Measurements from ENCODE around the gene ELOVL3. TPM values are rescaled to one million over a fixed set of nuclear protein-coding genes. Genes with fewer than 3 reads are reported as not detected.

The ELOVL3 gene
- total RNA-seq, 1 donor from 2014 or later, result 0.48 TPM

DNA sequence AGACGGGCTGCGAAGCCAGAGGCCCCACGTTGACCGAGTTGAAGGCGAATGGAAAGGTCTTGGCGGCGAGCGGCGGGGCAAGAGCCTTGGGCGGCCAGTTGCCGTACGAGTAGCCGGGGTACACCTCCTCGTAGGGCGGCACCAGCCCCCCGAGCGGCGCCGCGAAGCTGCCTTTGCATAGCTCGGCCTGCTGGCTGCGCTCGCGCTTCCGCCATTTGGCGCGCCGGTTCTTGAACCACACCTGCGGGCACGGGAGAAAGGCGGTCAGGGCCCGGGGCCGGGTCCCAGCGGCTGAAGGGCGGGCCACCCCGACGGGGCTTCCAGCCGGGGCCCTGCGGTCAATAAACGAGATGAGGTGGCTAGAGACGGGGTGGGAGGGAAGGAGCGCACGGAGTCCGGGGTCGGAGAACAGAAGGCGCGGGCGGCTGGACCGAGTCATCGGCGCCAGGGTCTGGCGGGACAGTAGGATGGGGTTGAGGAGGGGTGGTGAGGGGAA lies 4.8 kb downstream of the ELOVL3 start:
- H2AFZ ChIP-seq (ENCODE audit: low read depth, low read length), result peak overlapping the region; percentile 83
- no peak for DNase-seq (ENCODE audit: low read depth)
- H3K36me3 ChIP-seq (ENCODE audit: insufficient read depth, low read length), result no peaks in the 10 kb centered on the region
- peaks cover 40% of the 10 kb centered on the region for H3K27me3 ChIP-seq (ENCODE audit: insufficient read depth, low read length)
- no peaks in the 10 kb centered on the region for H3K79me2 ChIP-seq (ENCODE audit: insufficient read depth, low read length)
- H3K27ac Mint-ChIP-seq (ENCODE audit: unreplicated experiment), result no peak overlapping the region
- no peaks in the 10 kb centered on the region for H3K9me3 ChIP-seq (ENCODE audit: insufficient read depth, low read depth, low read length)
- H3K4me3 ChIP-seq (ENCODE audit: insufficient read depth, low read depth, low read length), result peak overlapping the region; percentile 55
- H3K4me1 Mint-ChIP-seq (ENCODE audit: low read depth, unreplicated experiment), result peaks cover 12% of the 10 kb centered on the region
- no peak for FAIRE-seq
- no peaks in the 10 kb centered on the region for H3K36me3 Mint-ChIP-seq (ENCODE audit: low read depth, unreplicated experiment)
- H3K27ac ChIP-seq (ENCODE audit: low read depth, low read length), result no peak overlapping the region
- peaks cover 61% of the 10 kb centered on the region for H3K27me3 Mint-ChIP-seq (ENCODE audit: low read depth, unreplicated experiment)
- no peak overlapping the region for H3K9ac ChIP-seq (ENCODE audit: low read length)
- H3K4me1 ChIP-seq (ENCODE audit: insufficient read depth, low read length), result peaks cover 28% of the 10 kb centered on the region
- TF ChIP-seq CTCF (IDR thresholded peaks at IDR 0.05; ENCODE audit: insufficient read depth, low read depth, low read length) (no peak), EZH2 (IDR thresholded peaks at IDR 0.05; ENCODE audit: insufficient read depth, low read length) (peak; percentile 76)
- no peak overlapping the region for H3K4me3 Mint-ChIP-seq (ENCODE audit: unreplicated experiment)
- H3K4me2 ChIP-seq (ENCODE audit: low read length), result peak overlapping the region; percentile 82
- no peaks in the 10 kb centered on the region for H4K20me1 ChIP-seq (ENCODE audit: insufficient read depth, low read length)
- H3K9me3 Mint-ChIP-seq (ENCODE audit: unreplicated experiment), result no peaks in the 10 kb centered on the region

DNA sequence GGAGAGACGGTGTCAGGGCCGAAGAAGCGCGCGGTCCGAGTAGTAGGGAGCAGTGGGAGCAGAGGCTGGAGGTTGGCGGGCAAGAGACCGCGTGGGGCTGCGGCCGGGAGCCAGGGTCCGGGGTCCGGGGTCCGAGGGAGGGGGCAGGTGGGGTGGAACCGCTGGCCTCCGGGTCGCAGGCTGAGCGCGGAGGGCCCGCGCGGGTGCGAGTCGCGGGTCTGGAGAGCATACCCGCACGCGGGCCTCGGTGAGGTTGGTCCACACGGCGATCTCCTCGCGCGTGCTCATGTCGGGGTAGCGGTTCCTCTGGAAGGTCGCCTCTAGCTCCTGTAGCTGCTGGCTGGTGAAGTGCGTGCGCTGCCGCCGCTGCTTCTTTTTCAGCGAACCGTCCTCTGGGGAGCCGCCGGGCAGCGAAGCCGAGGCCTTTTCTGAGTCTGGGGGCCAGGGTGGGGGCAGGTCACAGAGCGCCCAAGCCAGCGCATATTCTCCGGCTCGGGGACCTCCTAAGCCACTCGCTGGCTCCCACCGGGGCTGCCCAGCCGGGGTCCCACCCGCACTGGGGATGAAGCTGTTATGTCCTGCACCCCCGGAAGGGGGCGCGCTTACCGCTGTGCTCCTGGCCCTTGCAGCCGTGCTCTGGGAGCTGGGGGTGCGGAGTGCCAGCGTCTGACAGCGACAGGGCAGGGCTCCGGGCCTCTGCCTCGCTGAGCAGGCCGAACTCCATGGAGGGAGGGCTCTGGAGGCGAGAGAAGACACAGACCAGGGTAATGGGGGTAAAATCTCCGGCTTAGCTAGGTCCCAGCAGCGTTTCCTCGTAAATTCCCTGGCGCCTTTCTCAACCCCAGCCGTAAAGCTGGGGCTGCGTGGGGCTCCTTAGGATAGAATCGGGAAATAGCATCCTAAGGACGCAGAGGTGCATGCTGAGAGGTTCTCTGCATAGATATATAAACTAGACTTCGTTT lies 5.5 kb downstream of the ELOVL3 start:
- H3K27me3 Mint-ChIP-seq (ENCODE audit: low read depth, unreplicated experiment), result peaks cover 64% of the 10 kb centered on the region
- no peaks in the 10 kb centered on the region for H3K9me3 Mint-ChIP-seq (ENCODE audit: unreplicated experiment)
- no peak overlapping the region for H3K27ac Mint-ChIP-seq (ENCODE audit: unreplicated experiment)
- H3K4me1 Mint-ChIP-seq (ENCODE audit: low read depth, unreplicated experiment), result peaks cover 10% of the 10 kb centered on the region
- H3K4me2 ChIP-seq (ENCODE audit: low read length), result peak overlapping the region; percentile 82
- H4K20me1 ChIP-seq (ENCODE audit: insufficient read depth, low read length), result no peaks in the 10 kb centered on the region
- H2AFZ ChIP-seq (ENCODE audit: low read depth, low read length), result peak overlapping the region; percentile 83
- no peak overlapping the region for H3K27ac ChIP-seq (ENCODE audit: low read depth, low read length)
- no peak for FAIRE-seq
- H3K36me3 Mint-ChIP-seq (ENCODE audit: low read depth, unreplicated experiment), result no peaks in the 10 kb centered on the region
- H3K4me3 Mint-ChIP-seq (ENCODE audit: unreplicated experiment), result no peak overlapping the region
- peak overlapping the region; percentile 55 for H3K4me3 ChIP-seq (ENCODE audit: insufficient read depth, low read depth, low read length)
- no peaks in the 10 kb centered on the region for H3K9me3 ChIP-seq (ENCODE audit: insufficient read depth, low read depth, low read length)
- no peaks in the 10 kb centered on the region for H3K79me2 ChIP-seq (ENCODE audit: insufficient read depth, low read length)
- peaks cover 23% of the 10 kb centered on the region for H3K4me1 ChIP-seq (ENCODE audit: insufficient read depth, low read length)
- no peak for TF ChIP-seq EZH2 (IDR thresholded peaks at IDR 0.05; ENCODE audit: insufficient read depth, low read length)
- TF ChIP-seq CTCF (IDR thresholded peaks at IDR 0.05; ENCODE audit: insufficient read depth, low read depth, low read length), result peak; percentile 41
- peaks cover 40% of the 10 kb centered on the region for H3K27me3 ChIP-seq (ENCODE audit: insufficient read depth, low read length)
- H3K9ac ChIP-seq (ENCODE audit: low read length), result no peak overlapping the region
- H3K36me3 ChIP-seq (ENCODE audit: insufficient read depth, low read length), result no peaks in the 10 kb centered on the region
- DNase-seq (ENCODE audit: low read depth), result no peak

Measured in astrocyte (in vitro differentiated cells and primary cell).